ENCODE results near the gene TMEM53.

DNA sequence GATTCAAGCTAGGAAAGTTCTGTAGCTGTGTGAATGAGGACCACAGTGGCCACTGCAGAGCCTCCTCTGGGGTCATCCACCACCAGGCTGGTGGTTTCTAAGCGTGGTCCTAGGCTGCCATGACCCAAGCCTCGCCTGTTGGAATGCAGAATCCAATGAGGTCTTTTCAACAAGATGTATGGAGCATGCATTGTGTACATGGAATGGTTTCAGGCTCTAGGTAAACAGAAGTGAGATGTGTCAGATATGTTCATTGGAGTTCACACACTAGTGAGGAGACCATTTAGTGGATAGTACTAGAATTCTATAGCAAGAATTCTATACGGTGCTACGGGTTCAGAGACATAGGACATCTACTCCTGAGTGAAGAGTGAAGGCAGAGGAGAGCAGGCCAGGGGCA, 46.0 kb upstream of the TMEM53 start:
- TF ChIP-seq, protein P1, sequence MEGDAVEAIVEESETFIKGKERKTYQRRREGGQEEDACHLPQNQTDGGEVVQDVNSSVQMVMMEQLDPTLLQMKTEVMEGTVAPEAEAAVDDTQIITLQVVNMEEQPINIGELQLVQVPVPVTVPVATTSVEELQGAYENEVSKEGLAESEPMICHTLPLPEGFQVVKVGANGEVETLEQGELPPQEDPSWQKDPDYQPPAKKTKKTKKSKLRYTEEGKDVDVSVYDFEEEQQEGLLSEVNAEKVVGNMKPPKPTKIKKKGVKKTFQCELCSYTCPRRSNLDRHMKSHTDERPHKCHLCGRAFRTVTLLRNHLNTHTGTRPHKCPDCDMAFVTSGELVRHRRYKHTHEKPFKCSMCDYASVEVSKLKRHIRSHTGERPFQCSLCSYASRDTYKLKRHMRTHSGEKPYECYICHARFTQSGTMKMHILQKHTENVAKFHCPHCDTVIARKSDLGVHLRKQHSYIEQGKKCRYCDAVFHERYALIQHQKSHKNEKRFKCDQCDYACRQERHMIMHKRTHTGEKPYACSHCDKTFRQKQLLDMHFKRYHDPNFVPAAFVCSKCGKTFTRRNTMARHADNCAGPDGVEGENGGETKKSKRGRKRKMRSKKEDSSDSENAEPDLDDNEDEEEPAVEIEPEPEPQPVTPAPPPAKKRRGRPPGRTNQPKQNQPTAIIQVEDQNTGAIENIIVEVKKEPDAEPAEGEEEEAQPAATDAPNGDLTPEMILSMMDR (IDR thresholded peaks at IDR 0.05): no peak
- no peak for TF ChIP-seq POLR2A (IDR thresholded peaks at IDR 0.05)

All from lower leg skin (tissue), 3 donors.